ENCODE data around the gene ARPC2. TPM values are rescaled to one million over a fixed set of nuclear protein-coding genes. Genes with fewer than 3 reads are reported as not detected.

Gene ARPC2
- total and polyA plus RNA-seq, 2 of the 13 experiments (the other 11 are each of a cell fraction or from before 2014, with no cell fraction given) = 168 to 303 TPM

- no peak for TF ChIP-seq ZNF142 (CRISPR knock-in tag; IDR thresholded peaks at IDR 0.05)
- TF ChIP-seq FOXO4 (CRISPR knock-in tag; conservative IDR thresholded peaks at IDR 0.05) = no peak
- no peak for TF ChIP-seq THAP9 (CRISPR knock-in tag; IDR thresholded peaks at IDR 0.05; ENCODE audit: borderline replicate concordance)
- TF ChIP-seq MIXL1 (CRISPR knock-in tag; IDR thresholded peaks at IDR 0.05) = no peak
- TF ChIP-seq, protein P1, sequence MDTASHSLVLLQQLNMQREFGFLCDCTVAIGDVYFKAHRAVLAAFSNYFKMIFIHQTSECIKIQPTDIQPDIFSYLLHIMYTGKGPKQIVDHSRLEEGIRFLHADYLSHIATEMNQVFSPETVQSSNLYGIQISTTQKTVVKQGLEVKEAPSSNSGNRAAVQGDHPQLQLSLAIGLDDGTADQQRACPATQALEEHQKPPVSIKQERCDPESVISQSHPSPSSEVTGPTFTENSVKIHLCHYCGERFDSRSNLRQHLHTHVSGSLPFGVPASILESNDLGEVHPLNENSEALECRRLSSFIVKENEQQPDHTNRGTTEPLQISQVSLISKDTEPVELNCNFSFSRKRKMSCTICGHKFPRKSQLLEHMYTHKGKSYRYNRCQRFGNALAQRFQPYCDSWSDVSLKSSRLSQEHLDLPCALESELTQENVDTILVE (CRISPR knock-in tag; IDR thresholded peaks at IDR 0.05) = no peak
- TF ChIP-seq, protein P2, sequence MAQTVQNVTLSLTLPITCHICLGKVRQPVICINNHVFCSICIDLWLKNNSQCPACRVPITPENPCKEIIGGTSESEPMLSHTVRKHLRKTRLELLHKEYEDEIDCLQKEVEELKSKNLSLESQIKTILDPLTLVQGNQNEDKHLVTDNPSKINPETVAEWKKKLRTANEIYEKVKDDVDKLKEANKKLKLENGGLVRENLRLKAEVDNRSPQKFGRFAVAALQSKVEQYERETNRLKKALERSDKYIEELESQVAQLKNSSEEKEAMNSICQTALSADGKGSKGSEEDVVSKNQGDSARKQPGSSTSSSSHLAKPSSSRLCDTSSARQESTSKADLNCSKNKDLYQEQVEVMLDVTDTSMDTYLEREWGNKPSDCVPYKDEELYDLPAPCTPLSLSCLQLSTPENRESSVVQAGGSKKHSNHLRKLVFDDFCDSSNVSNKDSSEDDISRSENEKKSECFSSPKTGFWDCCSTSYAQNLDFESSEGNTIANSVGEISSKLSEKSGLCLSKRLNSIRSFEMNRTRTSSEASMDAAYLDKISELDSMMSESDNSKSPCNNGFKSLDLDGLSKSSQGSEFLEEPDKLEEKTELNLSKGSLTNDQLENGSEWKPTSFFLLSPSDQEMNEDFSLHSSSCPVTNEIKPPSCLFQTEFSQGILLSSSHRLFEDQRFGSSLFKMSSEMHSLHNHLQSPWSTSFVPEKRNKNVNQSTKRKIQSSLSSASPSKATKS (CRISPR knock-in tag; IDR thresholded peaks at IDR 0.05) = no peak
- TF ChIP-seq ZNF451 (CRISPR knock-in tag; IDR thresholded peaks at IDR 0.05) = no peak
- TF ChIP-seq, protein P3, sequence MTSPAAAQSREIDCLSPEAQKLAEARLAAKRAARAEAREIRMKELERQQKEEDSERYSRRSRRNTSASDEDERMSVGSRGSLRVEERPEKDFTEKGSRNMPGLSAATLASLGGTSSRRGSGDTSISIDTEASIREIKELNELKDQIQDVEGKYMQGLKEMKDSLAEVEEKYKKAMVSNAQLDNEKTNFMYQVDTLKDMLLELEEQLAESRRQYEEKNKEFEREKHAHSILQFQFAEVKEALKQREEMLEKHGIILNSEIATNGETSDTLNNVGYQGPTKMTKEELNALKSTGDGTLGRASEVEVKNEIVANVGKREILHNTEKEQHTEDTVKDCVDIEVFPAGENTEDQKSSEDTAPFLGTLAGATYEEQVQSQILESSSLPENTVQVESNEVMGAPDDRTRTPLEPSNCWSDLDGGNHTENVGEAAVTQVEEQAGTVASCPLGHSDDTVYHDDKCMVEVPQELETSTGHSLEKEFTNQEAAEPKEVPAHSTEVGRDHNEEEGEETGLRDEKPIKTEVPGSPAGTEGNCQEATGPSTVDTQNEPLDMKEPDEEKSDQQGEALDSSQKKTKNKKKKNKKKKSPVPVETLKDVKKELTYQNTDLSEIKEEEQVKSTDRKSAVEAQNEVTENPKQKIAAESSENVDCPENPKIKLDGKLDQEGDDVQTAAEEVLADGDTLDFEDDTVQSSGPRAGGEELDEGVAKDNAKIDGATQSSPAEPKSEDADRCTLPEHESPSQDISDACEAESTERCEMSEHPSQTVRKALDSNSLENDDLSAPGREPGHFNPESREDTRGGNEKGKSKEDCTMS (CRISPR knock-in tag; conservative IDR thresholded peaks at IDR 0.05) = no peak
- TF ChIP-seq SOX5 (CRISPR knock-in tag; IDR thresholded peaks at IDR 0.05; ENCODE audit: borderline replicate concordance) = no peak
- TF ChIP-seq TFDP2 (CRISPR knock-in tag; IDR thresholded peaks at IDR 0.05) = no peak
These were observed 55.0 kb downstream of the ARPC2 start (continued) for GRCh38 chr2:218271865-218272530.
